ENCODE measurements around the gene ADA.

GRCh38 chr20:44693627-44694026 lies 42.1 kb upstream of the ADA start:
- TF ChIP-seq CTCF (IDR thresholded peaks at IDR 0.05) (no peak), POLR2A (IDR thresholded peaks at IDR 0.05) (no peak)

Measured in testis (tissue), 2 donors.